H1 (cell line): Measurements from ENCODE around the gene WASHC3. TPM values are rescaled to one million over a fixed set of nuclear protein-coding genes. Genes with fewer than 3 reads are reported as not detected.

Source experiments
- CTCF ChIA-PET: fragments of 300-600 bp; sonication (Branson Sonifier 250); formaldehyde crosslinking; loops from one replicate; lab custom pipeline; 2021; ENCODE audit not compliant: partially characterized antibody; lab: Charles Lee
- POLR2A ChIA-PET: fragments of 300-600 bp; sonication (Branson Sonifier 250); formaldehyde crosslinking; loops from one replicate; lab custom pipeline; 2021; ENCODE audit warnings: inconsistent platforms; ENCODE audit not compliant: partially characterized antibody; lab: Charles Lee
- DNase-seq, 2 experiments: peaks; one replicate each; pipeline versions ENCODE4 v3.0.0 to v3.0.0-alpha.2; 2010 to 2022; ENCODE audit warnings: low spot score in 2 of 2, low read depth in 1 of 2, mixed read lengths in 1 of 2
- FAIRE-seq: peaks from 2 replicates; lab custom pipeline; 2011; peaks lifted over from hg19 to GRCh38; lab: Jason Lieb, UNC
- H2AFZ ChIP-seq: 2 replicates; pipeline ENCODE4 v1.8.1; 2012; ENCODE audit warnings: low read length, inconsistent platforms
- H2AK5ac ChIP-seq: 2 replicates; pipeline ENCODE4 v1.6.1; 2013; ENCODE audit warnings: low read depth, low read length
- H2BK120ac ChIP-seq: replicated peaks from 2 replicates; pipeline ENCODE3; 2013; ENCODE audit warnings: low read depth, low read length, inconsistent platforms
- H2BK12ac ChIP-seq: 2 replicates; pipeline ENCODE4 v1.6.1; 2013; ENCODE audit warnings: low read depth, low read length
- H2BK15ac ChIP-seq: 2 replicates; pipeline ENCODE4 v1.6.1; 2013; ENCODE audit warnings: low read length
- H2BK20ac ChIP-seq: 2 replicates; pipeline ENCODE4 v1.6.1; 2013; ENCODE audit warnings: low read length
- H2BK5ac ChIP-seq: 2 replicates; pipeline ENCODE4 v1.6.1; 2013; ENCODE audit warnings: low read depth, low read length
- H3K14ac ChIP-seq: 2 replicates; pipeline ENCODE4 v1.6.1; 2013; ENCODE audit warnings: inconsistent platforms; ENCODE audit not compliant: insufficient read length
- H3K18ac ChIP-seq: 2 replicates; pipeline ENCODE4 v1.6.1; 2013; ENCODE audit warnings: low read length; ENCODE audit errors: extremely low read depth
- H3K23ac ChIP-seq: 2 replicates; pipeline ENCODE4 v1.6.1; 2013; ENCODE audit warnings: inconsistent platforms; ENCODE audit not compliant: insufficient read length
- H3K23me2 ChIP-seq: 2 replicates; pipeline ENCODE4 v1.6.1; 2013; ENCODE audit warnings: low read depth, low read length
- H3K27ac ChIP-seq: 2 replicates; pipeline ENCODE4 v1.6.1; 2011; ENCODE audit warnings: low read depth, low read length, inconsistent platforms
- H3K27me3 ChIP-seq, 4 experiments: replicated peaks in 1 of 4; 1 replicate in 1 of 4; 2 replicates in 3 of 4; pipeline versions ENCODE4 v1.6.1 to v1.8.1; 2011 to 2013; ENCODE audit warnings: low read length in 3 of 4, mild to moderate bottlenecking in 3 of 4, inconsistent platforms in 2 of 4, mixed read lengths in 2 of 4, moderate library complexity in 1 of 4; ENCODE audit not compliant: control insufficient read depth in 3 of 4, insufficient read depth in 3 of 4; ENCODE audit errors: extremely low read depth in 1 of 4
- H3K36me3 ChIP-seq, 4 experiments: 2 replicates each; pipeline versions ENCODE4 v1.6.1 to v1.8.1; 2011 to 2013; ENCODE audit warnings: mild to moderate bottlenecking in 4 of 4, low read length in 3 of 4, moderate library complexity in 2 of 4, control low read depth in 1 of 4, inconsistent platforms in 1 of 4; ENCODE audit not compliant: insufficient read depth in 4 of 4, control insufficient read depth in 2 of 4
- H3K4ac ChIP-seq: replicated peaks from 2 replicates; pipeline ENCODE3; 2013; ENCODE audit warnings: low read length, low read depth, mixed read lengths, inconsistent platforms; ENCODE audit not compliant: insufficient read length
- H3K4me1 ChIP-seq, 4 experiments: replicated peaks in 1 of 4; 1 replicate in 1 of 4; 2 replicates in 3 of 4; pipeline versions ENCODE4 v1.6.1 to v1.8.1; 2011 to 2013; ENCODE audit warnings: low read length in 3 of 4, inconsistent platforms in 2 of 4, mixed read lengths in 1 of 4; ENCODE audit not compliant: insufficient read depth in 4 of 4, control insufficient read depth in 3 of 4
- H3K4me2 ChIP-seq, 2 experiments: 2 replicates each; pipeline versions ENCODE4 v1.6.1 to v1.8.1; 2011 to 2013; ENCODE audit warnings: low read depth in 2 of 2, low read length in 2 of 2, control low read depth in 1 of 2, inconsistent platforms in 1 of 2, mild to moderate bottlenecking in 1 of 2; ENCODE audit not compliant: insufficient read depth in 1 of 2
- H3K4me3 ChIP-seq, 4 experiments: fragments of 200-600, 300-600 bp in 1 of 4; sonication (generic), shearing (Covaris generic), sonication (Bioruptor Twin) in 1 of 4; 2 replicates each; pipeline versions ENCODE4 v1.5.1 to v1.8.1; 2011 to 2016; ENCODE audit warnings: low read length in 4 of 4, low read depth in 3 of 4, control low read depth in 2 of 4, inconsistent platforms in 2 of 4, mild to moderate bottlenecking in 2 of 4, mixed read lengths in 1 of 4, moderate library complexity in 1 of 4; ENCODE audit not compliant: insufficient read depth in 2 of 4; ENCODE audit errors: extremely low read depth in 1 of 4
- H3K56ac ChIP-seq: replicated peaks from 2 replicates; pipeline ENCODE3; 2013; ENCODE audit warnings: low read depth, mild to moderate bottlenecking, mixed read lengths, low read length, inconsistent platforms; ENCODE audit not compliant: insufficient read length
- H3K79me1 ChIP-seq: 2 replicates; pipeline ENCODE4 v1.6.1; 2013; ENCODE audit warnings: low read depth, low read length, control low read depth
- H3K79me2 ChIP-seq, 2 experiments: 2 replicates each; pipeline versions ENCODE4 v1.6.1 to v1.8.1; 2012 to 2013; ENCODE audit warnings: low read length in 2 of 2, mild to moderate bottlenecking in 2 of 2, inconsistent platforms in 1 of 2; ENCODE audit not compliant: insufficient read depth in 2 of 2, control insufficient read depth in 1 of 2
- H3K9ac ChIP-seq, 4 experiments: replicated peaks in 1 of 4; 1 replicate in 1 of 4; 2 replicates in 3 of 4; pipeline versions ENCODE4 v1.6.1 to v1.8.1; 2011 to 2013; ENCODE audit warnings: low read depth in 3 of 4, low read length in 3 of 4, control low read depth in 2 of 4, mild to moderate bottlenecking in 2 of 4, moderate library complexity in 2 of 4, inconsistent platforms in 1 of 4; ENCODE audit errors: extremely low read depth in 1 of 4
- H3K9me3 ChIP-seq, 2 experiments: 2 replicates each; pipeline versions ENCODE4 v1.6.1 to v1.8.1; 2012 to 2013; ENCODE audit warnings: mild to moderate bottlenecking in 2 of 2, moderate library complexity in 2 of 2, control low read depth in 1 of 2, inconsistent platforms in 1 of 2, low read depth in 1 of 2, low read length in 1 of 2, mixed read lengths in 1 of 2; ENCODE audit not compliant: insufficient read depth in 2 of 2
- H4K20me1 ChIP-seq, 2 experiments: replicated peaks in 1 of 2; 2 replicates each; pipeline versions ENCODE3 to v1.8.1; 2011 to 2013; ENCODE audit warnings: inconsistent platforms in 2 of 2, low read length in 2 of 2, mild to moderate bottlenecking in 1 of 2; ENCODE audit not compliant: insufficient read depth in 2 of 2, control insufficient read depth in 1 of 2
- H4K5ac ChIP-seq: 2 replicates; pipeline ENCODE4 v1.6.1; 2013; ENCODE audit warnings: low read length, low read depth, mixed read lengths, inconsistent platforms; ENCODE audit not compliant: insufficient read length
- H4K8ac ChIP-seq: 2 replicates; pipeline ENCODE4 v1.8.0; 2013; ENCODE audit warnings: mild to moderate bottlenecking, moderate library complexity, low read length, inconsistent platforms; ENCODE audit not compliant: insufficient read depth; ENCODE audit errors: extremely low read depth
- H4K91ac ChIP-seq: replicated peaks from 2 replicates; pipeline ENCODE3; 2013; ENCODE audit warnings: low read length, mixed read lengths, inconsistent platforms; ENCODE audit not compliant: insufficient read length
- BCL11A ChIP-seq, 2 experiments: IDR thresholded peaks; one replicate each; pipeline ENCODE4 v1.6.1; 2011; ENCODE audit warnings: low read depth in 2 of 2, low read length in 2 of 2, mild to moderate bottlenecking in 2 of 2
- CBX8 ChIP-seq: fragments of 300-800, 300-1000 bp; sonication (generic); IDR thresholded peaks from 2 replicates; pipeline ENCODE4 v1.7.1; 2016; ENCODE audit warnings: low read depth, low read length, borderline replicate concordance
- CHD1 ChIP-seq: IDR thresholded peaks from 2 replicates; pipeline ENCODE4 v1.6.1; 2012; ENCODE audit warnings: low read depth, low read length, improper control_type of control experiment
- HDAC2 ChIP-seq, 2 experiments: fragments of 300-600 bp in 1 of 2; sonication (generic) in 1 of 2; IDR thresholded peaks; 2 replicates each; pipeline ENCODE4 v1.6.1; 2011 to 2012; ENCODE audit warnings: low read depth in 2 of 2, low read length in 2 of 2, mild to moderate bottlenecking in 2 of 2, moderate library complexity in 2 of 2, borderline replicate concordance in 1 of 2, inconsistent platforms in 1 of 2
- MAFK ChIP-seq: IDR thresholded peaks from 2 replicates; pipeline ENCODE4 v1.6.1; 2012; ENCODE audit warnings: low read depth, mild to moderate bottlenecking, improper control_type of control experiment, low read length
- POU5F1 ChIP-seq: IDR thresholded peaks from 2 replicates; pipeline ENCODE4 v1.6.1; 2011; ENCODE audit warnings: low read depth, mild to moderate bottlenecking, low read length, moderate library complexity
- SP2 ChIP-seq: IDR thresholded peaks from 2 replicates; pipeline ENCODE4 v1.6.1; 2012; ENCODE audit warnings: mild to moderate bottlenecking, low read length, inconsistent platforms
- WGBS, 2 experiments: shearing (Covaris generic) in 1 of 2; methylation state at CpG; one replicate each; pipeline versions ENCODE4 v1.1.6 to v1.1.7; 2013 to 2015; ENCODE audit warnings: low lambda C conversion rate in 2 of 2, mixed read lengths in 2 of 2, inconsistent platforms in 1 of 2, low coverage in 1 of 2, missing lambda C conversion rate in 1 of 2; ENCODE audit not compliant: insufficient replicate concordance in 2 of 2, insufficient coverage in 1 of 2, insufficient read length in 1 of 2; ENCODE audit errors: extremely low coverage in 1 of 2, missing lambda C conversion rate in 1 of 2; 5-methylcytosine and 5-hydroxymethylcytosine counted together
- polyA plus RNA-seq, 7 experiments: library from polyadenylated mRNA; depleted of rRNA in 3 of 7; stranded (reverse) in 5 of 7; unstranded in 2 of 7; fragments of >200 nt in 5 of 7; fragments of 200-250 nt in 2 of 7; gene quantifications; 1 replicate in 5 of 7; 2 replicates in 1 of 7; 4 replicates in 1 of 7; pipeline versions ENCODE4 v1.2.1 to v1.2.3, GENCODE V29; 2011 to 2013; ENCODE audit warnings: missing spikeins in 2 of 7, mixed read lengths in 2 of 7
- total RNA-seq: library from RNA; stranded (reverse); fragmentation: NEBNext Ultra II Directional; extraction: Animal tissue kit (Norgen Biotek cat#: 25700); gene quantifications from 2 replicates; pipeline ENCODE4 v1.2.1, GENCODE V29; 2021
- TF ChIP-seq, protein P1 (sequence below), 3 experiments: IDR thresholded peaks; 1 replicate in 2 of 3; 2 replicates in 1 of 3; pipeline versions ENCODE4 v1.5.1 to v1.6.1; 2011; ENCODE audit warnings: low read length in 3 of 3, mild to moderate bottlenecking in 3 of 3, inconsistent platforms in 2 of 3, low read depth in 1 of 3, moderate library complexity in 1 of 3; ENCODE audit not compliant: insufficient read depth in 1 of 3; ENCODE audit errors: control extremely low read depth in 1 of 3

The WASHC3 gene
- total and polyA plus RNA-seq, 2 of the 8 experiments (the other 6 are each of a cell fraction or from before 2014, with no cell fraction given), result 7.4 to 8.3 TPM

GRCh38 chr12:102008615-102009126 is 53.1 kb downstream of the WASHC3 start:
- H3K4ac ChIP-seq, result no peak overlapping the region
- POLR2A ChIA-PET, result no interaction called here
- H3K9me3 ChIP-seq, result no peaks in the 10 kb centered on the region
- WGBS, 2 experiments, result 100% methylated on average over 1 of the region's 1 CpG; no CpG with 5 or more reads in 1 of the 2 experiments
- no peak overlapping the region for H3K18ac ChIP-seq
- no peak overlapping the region for H4K91ac ChIP-seq
- DNase-seq (no peak), FAIRE-seq (no peak)
- no peak overlapping the region for H3K9ac ChIP-seq
- H2BK15ac ChIP-seq, result no peak overlapping the region
- H4K20me1 ChIP-seq, result no peaks in the 10 kb centered on the region
- H2BK20ac ChIP-seq, result no peak overlapping the region
- no peaks in the 10 kb centered on the region for H3K27me3 ChIP-seq
- H3K79me1 ChIP-seq, result no peaks in the 10 kb centered on the region
- no peak overlapping the region for H3K14ac ChIP-seq
- H3K23ac ChIP-seq, result no peak overlapping the region
- H2BK120ac ChIP-seq, result no peak overlapping the region
- CTCF ChIA-PET, result interaction anchor here (0.5 to 1.8 kb wide), 2 partner anchors 18 to 1132 kb away, joined by 3 to 4 read pairs; no protein-coding TSS in a partner anchor
- H3K56ac ChIP-seq, result no peak overlapping the region
- no peak overlapping the region for H3K4me3 ChIP-seq
- no peaks in the 10 kb centered on the region for H3K79me2 ChIP-seq
- no peak overlapping the region for H4K8ac ChIP-seq
- no peak overlapping the region for H4K5ac ChIP-seq
- H2BK5ac ChIP-seq, result no peak overlapping the region
- H2AFZ ChIP-seq, result no peak overlapping the region
- H3K4me1 ChIP-seq, result no peaks in the 10 kb centered on the region
- H3K27ac ChIP-seq, result no peak overlapping the region
- no peaks in the 10 kb centered on the region for H3K36me3 ChIP-seq
- no peak overlapping the region for H2BK12ac ChIP-seq
- H3K4me2 ChIP-seq, result no peak overlapping the region
- H2AK5ac ChIP-seq, result no peak overlapping the region
- no peaks in the 10 kb centered on the region for H3K23me2 ChIP-seq
- TF ChIP-seq, protein P1, sequence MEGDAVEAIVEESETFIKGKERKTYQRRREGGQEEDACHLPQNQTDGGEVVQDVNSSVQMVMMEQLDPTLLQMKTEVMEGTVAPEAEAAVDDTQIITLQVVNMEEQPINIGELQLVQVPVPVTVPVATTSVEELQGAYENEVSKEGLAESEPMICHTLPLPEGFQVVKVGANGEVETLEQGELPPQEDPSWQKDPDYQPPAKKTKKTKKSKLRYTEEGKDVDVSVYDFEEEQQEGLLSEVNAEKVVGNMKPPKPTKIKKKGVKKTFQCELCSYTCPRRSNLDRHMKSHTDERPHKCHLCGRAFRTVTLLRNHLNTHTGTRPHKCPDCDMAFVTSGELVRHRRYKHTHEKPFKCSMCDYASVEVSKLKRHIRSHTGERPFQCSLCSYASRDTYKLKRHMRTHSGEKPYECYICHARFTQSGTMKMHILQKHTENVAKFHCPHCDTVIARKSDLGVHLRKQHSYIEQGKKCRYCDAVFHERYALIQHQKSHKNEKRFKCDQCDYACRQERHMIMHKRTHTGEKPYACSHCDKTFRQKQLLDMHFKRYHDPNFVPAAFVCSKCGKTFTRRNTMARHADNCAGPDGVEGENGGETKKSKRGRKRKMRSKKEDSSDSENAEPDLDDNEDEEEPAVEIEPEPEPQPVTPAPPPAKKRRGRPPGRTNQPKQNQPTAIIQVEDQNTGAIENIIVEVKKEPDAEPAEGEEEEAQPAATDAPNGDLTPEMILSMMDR (IDR thresholded peaks at IDR 0.05; ENCODE audit: control extremely low read depth in 1 of 3, insufficient read depth in 1 of 3, low read depth in 1 of 3, low read length in 3 of 3), result no peak
- no peak for TF ChIP-seq SP2
- no peak for TF ChIP-seq HDAC2 (IDR thresholded peaks at IDR 0.05; ENCODE audit: borderline replicate concordance in 1 of 2, low read depth in 2 of 2, low read length in 2 of 2)
- TF ChIP-seq BCL11A (IDR thresholded peaks at IDR 0.05; ENCODE audit: low read depth in 2 of 2, low read length in 2 of 2), result no peak
- no peak for TF ChIP-seq CHD1
- no peak for TF ChIP-seq POU5F1
- TF ChIP-seq MAFK, result no peak
- no peak for TF ChIP-seq CBX8
